ENCODE results near the gene TAAR9.
A peak's percentile ranks its signal among the peaks of the same experiment; 100 is the strongest.

Gene TAAR9

DNA sequence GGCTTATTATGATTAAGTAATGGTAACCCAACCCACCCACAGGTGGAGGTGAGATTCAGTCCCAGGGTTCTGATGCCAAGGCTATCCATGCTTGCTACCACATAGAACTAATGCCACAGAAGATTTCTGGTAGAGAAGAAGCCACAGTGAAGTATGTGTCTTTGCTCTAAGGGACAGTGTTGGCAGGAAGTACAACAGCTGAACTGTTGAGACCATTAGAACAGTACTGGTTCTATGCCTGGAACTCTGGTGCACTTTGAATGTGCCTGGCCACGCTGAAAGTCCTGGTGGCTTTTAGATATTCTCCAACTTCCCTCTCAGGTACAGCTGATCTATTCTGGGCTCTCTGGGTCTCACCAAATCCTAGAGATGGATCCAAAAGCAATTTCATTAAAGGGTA is 32.9 kb upstream of the TAAR9 start:
- Histone ChIP-seq H3K4me3 (ENCODE audit: low read length) (no peak overlapping the region), H3K27me3 (ENCODE audit: control insufficient read depth, insufficient read depth, low read length) (no peaks in the 10 kb centered on the region), H3K9me3 (ENCODE audit: control insufficient read depth, low read length) (no peaks in the 10 kb centered on the region), H3K4me1 (ENCODE audit: control insufficient read depth, insufficient read depth, low read length) (peaks cover 16% of the 10 kb centered on the region), H3K9ac (ENCODE audit: low read length) (peak overlapping the region; percentile 36), H3K36me3 (ENCODE audit: control insufficient read depth, insufficient read depth, low read length) (peaks cover 13% of the 10 kb centered on the region)

DNA sequence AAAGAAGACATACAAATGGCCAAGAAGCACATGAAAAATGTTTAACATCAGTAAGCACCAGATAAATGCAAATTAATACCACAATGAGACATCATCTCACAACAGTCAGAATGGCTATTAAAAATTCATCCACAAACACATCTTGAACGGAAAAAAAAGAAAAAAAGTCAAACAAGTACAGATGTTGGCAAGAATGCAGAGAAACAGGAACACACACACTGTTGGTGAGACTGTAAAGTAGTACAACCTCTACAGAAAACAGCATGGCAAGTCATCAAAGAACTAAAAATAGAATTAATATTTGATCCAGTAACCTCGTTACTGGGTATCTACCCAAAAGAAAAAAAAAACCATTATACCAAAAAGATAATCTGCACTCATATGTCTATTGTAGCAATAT is 31.6 kb upstream of the TAAR9 start:
- Histone ChIP-seq H3K4me3 (ENCODE audit: low read length) (no peak overlapping the region), H3K36me3 (ENCODE audit: control insufficient read depth, insufficient read depth, low read length) (peaks cover 10% of the 10 kb centered on the region), H3K9ac (ENCODE audit: low read length) (no peak overlapping the region), H3K27me3 (ENCODE audit: control insufficient read depth, insufficient read depth, low read length) (no peaks in the 10 kb centered on the region), H3K9me3 (ENCODE audit: control insufficient read depth, low read length) (no peaks in the 10 kb centered on the region), H3K4me1 (ENCODE audit: control insufficient read depth, insufficient read depth, low read length) (peaks cover 16% of the 10 kb centered on the region)

DNA sequence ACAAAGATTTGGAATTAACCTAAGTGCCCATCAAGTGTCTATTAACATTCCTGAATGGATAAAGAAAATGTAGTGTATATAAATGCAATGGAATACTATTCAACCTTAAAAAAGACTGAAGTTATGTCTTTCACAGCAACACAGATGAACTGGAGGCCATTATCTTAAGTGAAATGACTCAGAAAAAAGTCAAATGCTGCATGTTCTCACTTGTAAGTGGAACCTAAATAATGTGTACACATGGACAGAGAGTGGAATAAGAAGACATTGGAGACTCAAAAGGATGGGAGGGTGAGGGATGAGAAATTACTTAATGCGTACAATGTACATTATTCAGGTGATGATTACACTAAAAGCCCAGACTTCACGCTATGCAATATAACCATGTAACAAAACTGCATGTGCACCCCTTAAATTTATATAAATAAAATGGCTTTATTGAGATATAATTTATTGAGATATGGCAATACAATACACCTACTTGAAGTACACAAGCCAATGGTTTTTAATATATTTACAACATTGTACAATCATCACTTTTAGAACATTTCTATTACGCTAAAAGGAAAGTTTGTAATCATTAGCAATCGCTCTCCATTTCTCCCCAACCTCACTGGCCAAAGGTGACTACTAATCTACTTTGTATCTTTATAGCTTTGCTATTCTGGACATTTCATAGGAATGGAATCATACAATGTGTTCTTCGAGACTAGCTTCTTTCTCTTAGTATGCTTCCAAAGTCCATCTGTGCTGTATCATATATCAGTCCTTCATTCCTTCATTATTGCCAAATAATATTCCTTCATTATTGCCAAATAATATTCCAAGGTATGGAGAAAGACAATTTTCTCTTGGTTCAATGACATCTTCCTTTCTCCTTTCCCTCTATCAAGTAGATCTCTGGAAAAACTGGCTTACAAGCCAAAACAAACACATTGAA is 30.9 kb upstream of the TAAR9 start:
- Histone ChIP-seq H3K9ac (ENCODE audit: low read length) (no peak overlapping the region), H3K36me3 (ENCODE audit: control insufficient read depth, insufficient read depth, low read length) (peaks cover 5% of the 10 kb centered on the region), H3K27me3 (ENCODE audit: control insufficient read depth, insufficient read depth, low read length) (no peaks in the 10 kb centered on the region), H3K4me1 (ENCODE audit: control insufficient read depth, insufficient read depth, low read length) (peaks cover 16% of the 10 kb centered on the region), H3K4me3 (ENCODE audit: low read length) (no peak overlapping the region), H3K9me3 (ENCODE audit: control insufficient read depth, low read length) (no peaks in the 10 kb centered on the region)

DNA sequence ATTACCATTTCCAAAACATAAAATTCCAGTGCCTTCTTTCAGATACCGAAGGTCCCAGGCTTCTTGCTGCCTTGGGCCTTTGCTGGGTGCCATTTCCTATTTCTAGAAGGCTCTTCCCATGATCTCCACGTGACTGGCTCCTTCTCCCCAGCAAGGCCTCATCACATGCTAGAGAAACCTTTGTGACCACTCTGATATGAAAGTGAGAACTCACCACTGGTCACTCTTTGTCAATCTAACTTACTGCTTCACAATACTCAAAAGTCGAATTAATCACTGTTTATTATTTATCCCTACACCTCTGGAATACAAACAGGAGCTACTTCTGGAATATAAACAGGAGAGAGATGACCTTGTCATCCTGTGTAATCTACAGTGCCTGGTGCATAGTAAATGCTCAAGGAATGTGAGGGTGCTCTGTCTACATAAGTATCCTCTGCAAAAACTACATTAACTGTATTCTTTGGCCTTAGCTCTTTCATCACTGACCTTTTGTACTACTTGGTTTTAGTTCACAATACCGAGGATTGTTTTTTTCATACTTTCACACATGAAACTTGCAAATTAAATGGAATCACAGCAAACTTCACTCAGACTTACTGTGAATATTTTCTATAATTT is 26.8 kb upstream of the TAAR9 start:
- Histone ChIP-seq H3K9me3 (ENCODE audit: control insufficient read depth, low read length) (no peaks in the 10 kb centered on the region), H3K9ac (ENCODE audit: low read length) (no peak overlapping the region), H3K4me3 (ENCODE audit: low read length) (no peak overlapping the region), H3K4me1 (ENCODE audit: control insufficient read depth, insufficient read depth, low read length) (peaks cover 8% of the 10 kb centered on the region), H3K36me3 (ENCODE audit: control insufficient read depth, insufficient read depth, low read length) (peaks cover 5% of the 10 kb centered on the region), H3K27me3 (ENCODE audit: control insufficient read depth, insufficient read depth, low read length) (no peaks in the 10 kb centered on the region)

DNA sequence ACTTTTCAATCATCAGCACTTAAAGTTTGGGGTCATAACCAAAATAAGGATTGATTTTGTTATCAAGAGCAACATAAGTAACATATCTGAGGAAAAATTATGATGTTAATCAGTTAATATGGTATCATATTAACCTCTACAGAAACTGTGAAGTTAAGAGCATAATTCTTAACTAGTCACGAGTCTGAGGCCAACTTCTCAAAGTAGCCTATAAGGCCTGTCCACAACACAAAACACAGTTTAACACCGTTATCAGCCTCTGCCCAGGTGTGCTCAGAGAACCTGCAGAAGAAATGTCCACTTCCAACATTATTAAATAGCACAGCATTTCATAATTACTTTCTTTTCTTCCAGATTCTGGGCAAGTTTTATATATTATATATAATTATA is 26.3 kb upstream of the TAAR9 start:
- H3K9me3 ChIP-seq (ENCODE audit: control insufficient read depth, low read length) = no peaks in the 10 kb centered on the region
- H3K36me3 ChIP-seq (ENCODE audit: control insufficient read depth, insufficient read depth, low read length) = peaks cover 5% of the 10 kb centered on the region
- H3K4me3 ChIP-seq (ENCODE audit: low read length) = no peak overlapping the region
- peaks cover 8% of the 10 kb centered on the region for H3K4me1 ChIP-seq (ENCODE audit: control insufficient read depth, insufficient read depth, low read length)
- H3K9ac ChIP-seq (ENCODE audit: low read length) = peak overlapping the region; percentile 78
- no peaks in the 10 kb centered on the region for H3K27me3 ChIP-seq (ENCODE audit: control insufficient read depth, insufficient read depth, low read length)

DNA sequence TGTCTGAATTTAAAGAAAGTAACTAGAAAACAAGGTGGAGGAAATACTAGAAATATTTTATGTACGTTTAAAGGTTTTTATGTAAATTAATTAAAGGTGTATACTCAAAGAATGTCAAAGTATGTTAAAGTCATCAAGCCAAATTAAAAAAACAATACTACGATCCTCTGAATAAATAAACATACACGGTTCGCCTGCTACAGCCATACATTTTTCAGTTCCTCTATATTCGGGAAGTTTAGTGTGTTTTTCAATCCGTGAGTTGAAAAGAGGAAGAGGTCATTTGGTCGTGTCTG is 25.8 kb upstream of the TAAR9 start:
- peaks cover 8% of the 10 kb centered on the region for H3K4me1 ChIP-seq (ENCODE audit: control insufficient read depth, insufficient read depth, low read length)

DNA sequence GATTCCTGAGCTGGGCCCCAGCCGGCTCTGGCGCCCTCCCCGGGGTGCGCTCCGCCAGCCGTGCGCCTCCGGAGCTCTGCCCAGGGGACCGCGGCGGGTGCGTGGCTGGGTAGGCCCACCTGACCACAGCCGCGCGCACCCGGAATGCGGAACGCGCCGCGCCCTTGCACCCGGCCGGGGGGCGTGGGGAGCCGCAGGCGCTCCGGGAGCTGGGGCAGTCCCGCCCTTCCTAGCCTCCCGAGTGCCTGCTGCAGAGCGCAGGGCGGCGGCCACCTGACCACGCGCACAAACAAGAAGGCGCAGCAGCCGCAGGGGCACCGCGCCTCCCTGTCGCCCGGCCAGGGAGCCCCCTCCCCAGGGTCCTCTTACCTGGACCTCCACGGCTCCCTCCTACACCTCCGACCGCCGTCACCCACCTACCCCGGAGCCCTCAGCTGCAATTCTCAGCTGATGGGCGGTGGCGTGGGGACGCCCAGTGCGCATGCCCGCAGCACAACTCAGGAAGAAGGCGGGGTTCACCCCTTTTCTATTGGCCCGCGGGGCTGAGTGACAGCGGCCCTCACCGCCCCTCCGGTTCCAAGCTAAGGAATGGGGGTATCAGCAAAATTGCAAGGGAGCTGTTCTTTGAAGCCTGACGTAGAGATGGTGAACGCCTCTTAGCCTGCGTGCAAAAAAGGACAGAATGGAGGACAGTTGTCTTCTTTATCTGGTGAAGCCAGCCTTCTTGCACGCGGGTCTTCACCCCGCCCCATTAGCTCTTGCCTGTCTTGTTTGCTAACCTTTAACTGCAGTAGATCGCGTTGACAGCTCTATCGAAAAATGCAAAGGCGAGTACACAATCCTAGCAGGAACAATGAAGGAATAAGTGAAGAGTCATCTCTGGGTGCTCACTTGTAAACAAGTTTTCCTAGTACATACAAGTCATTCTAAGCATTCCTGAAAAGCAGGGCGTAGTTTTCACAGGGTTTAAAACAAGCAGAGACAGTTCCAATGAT is 25.1 kb upstream of the TAAR9 start, which contains the start of gene STX7:
Gene STX7, minus strand, starts transcription at position 479 of the 995 bp plus-strand sequence. CDS start 9,586 bp downstream, outside the sequence.
- Histone ChIP-seq H3K4me3 (ENCODE audit: low read length) (peak within 1 kb of the TSS; percentile 71), H3K9ac (ENCODE audit: low read length) (peak within 1 kb of the TSS; percentile 78), H3K27me3 (ENCODE audit: control insufficient read depth, insufficient read depth, low read length) (no peaks in the 10 kb centered on the region), H3K4me1 (ENCODE audit: control insufficient read depth, insufficient read depth, low read length) (peaks cover 8% of the 10 kb centered on the region), H3K9me3 (ENCODE audit: control insufficient read depth, low read length) (no peaks in the 10 kb centered on the region), H3K36me3 (ENCODE audit: control insufficient read depth, insufficient read depth, low read length) (peaks cover 5% of the 10 kb centered on the region)

More for the DNA sequence above, 25.8 kb upstream of the TAAR9 start:
- no peaks in the 10 kb centered on the region for H3K9me3 ChIP-seq (ENCODE audit: control insufficient read depth, low read length)
- H3K4me3 ChIP-seq (ENCODE audit: low read length) = peak overlapping the region; percentile 71
- peak overlapping the region; percentile 78 for H3K9ac ChIP-seq (ENCODE audit: low read length)
- peaks cover 5% of the 10 kb centered on the region for H3K36me3 ChIP-seq (ENCODE audit: control insufficient read depth, insufficient read depth, low read length)
- no peaks in the 10 kb centered on the region for H3K27me3 ChIP-seq (ENCODE audit: control insufficient read depth, insufficient read depth, low read length)

DNA sequence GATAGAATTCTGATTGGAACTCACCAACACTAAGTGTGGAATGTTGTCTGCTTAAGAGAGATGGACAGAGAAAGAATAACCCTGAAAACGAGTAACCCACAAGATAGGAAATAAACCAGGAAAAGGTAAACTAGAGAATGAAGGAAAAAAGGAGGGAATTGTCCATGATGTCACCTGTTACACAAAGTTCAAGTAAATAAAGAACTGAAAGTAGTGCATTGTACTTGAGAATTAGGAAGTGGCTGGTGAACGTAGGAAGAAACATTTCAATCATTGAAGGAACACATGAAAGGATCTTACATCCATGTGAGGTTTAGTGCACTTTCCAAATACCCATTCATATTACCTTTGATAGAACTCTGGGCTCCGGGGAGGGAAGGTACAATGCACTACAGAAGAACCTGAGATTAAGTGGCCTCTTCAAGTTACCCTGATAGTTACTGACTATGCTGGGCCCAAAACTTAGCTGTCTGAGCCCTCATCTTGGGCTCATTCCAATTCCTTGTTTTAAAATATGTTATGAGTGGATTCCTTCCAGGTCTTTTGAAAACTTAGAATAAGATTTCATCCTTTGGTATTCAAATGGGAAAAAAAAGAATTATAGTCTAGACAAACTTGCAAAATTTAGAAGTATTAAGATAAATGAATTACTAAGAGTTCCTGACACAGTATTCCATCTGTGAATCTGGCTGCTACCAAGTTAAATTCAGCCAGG is 24.1 kb upstream of the TAAR9 start:
- H3K36me3 ChIP-seq (ENCODE audit: control insufficient read depth, insufficient read depth, low read length) = no peaks in the 10 kb centered on the region
- H3K9me3 ChIP-seq (ENCODE audit: control insufficient read depth, low read length) = no peaks in the 10 kb centered on the region
- H3K9ac ChIP-seq (ENCODE audit: low read length) = no peak overlapping the region
- H3K4me3 ChIP-seq (ENCODE audit: low read length) = no peak overlapping the region
- H3K27me3 ChIP-seq (ENCODE audit: control insufficient read depth, insufficient read depth, low read length) = no peaks in the 10 kb centered on the region
- peaks cover 8% of the 10 kb centered on the region for H3K4me1 ChIP-seq (ENCODE audit: control insufficient read depth, insufficient read depth, low read length)

DNA sequence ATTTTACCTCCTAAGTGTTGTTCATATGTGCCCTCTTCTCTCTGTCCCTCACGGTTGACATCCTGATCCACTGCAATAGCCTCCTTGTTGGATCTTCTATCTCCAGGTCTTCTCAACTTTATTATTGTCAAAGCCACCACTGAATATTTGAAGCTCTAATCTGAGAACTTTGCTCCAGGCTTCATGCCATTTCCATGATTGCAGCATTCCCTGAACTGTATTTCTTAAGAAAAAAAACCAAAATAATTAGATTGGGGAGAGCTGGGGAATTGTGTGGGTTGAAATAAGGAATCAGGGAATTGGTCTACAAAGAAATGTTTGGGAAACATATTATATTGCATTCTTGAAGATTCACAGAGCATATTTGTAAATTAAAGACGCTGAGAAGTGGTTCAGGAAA is 22.7 kb upstream of the TAAR9 start:
- Histone ChIP-seq H3K9ac (ENCODE audit: low read length) (no peak overlapping the region), H3K27me3 (ENCODE audit: control insufficient read depth, insufficient read depth, low read length) (peaks cover 5% of the 10 kb centered on the region), H3K4me3 (ENCODE audit: low read length) (no peak overlapping the region), H3K9me3 (ENCODE audit: control insufficient read depth, low read length) (no peaks in the 10 kb centered on the region), H3K36me3 (ENCODE audit: control insufficient read depth, insufficient read depth, low read length) (no peaks in the 10 kb centered on the region), H3K4me1 (ENCODE audit: control insufficient read depth, insufficient read depth, low read length) (peaks cover 8% of the 10 kb centered on the region)

DNA sequence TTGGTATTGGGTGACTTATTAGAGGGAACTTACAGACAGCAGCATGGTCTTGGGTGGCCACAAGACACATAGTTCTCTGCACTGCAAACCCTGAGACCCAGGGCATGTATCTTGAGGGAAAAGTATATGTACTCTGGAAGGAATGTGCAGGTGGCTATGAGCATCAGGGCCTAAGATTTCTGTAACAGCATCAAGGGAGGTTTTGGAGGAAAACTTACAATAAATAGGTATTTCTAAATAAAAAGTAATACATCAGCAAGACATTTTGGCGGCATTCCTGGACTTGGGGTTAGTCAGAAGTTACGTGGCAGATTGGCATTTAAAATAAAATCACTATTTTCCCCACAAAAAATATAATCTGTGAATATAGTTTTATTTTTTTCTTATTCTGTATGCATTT is 17.1 kb upstream of the TAAR9 start:
- H3K4me1 ChIP-seq (ENCODE audit: control insufficient read depth, insufficient read depth, low read length) = no peaks in the 10 kb centered on the region
- H3K9me3 ChIP-seq (ENCODE audit: control insufficient read depth, low read length) = no peaks in the 10 kb centered on the region
- no peaks in the 10 kb centered on the region for H3K36me3 ChIP-seq (ENCODE audit: control insufficient read depth, insufficient read depth, low read length)
- H3K9ac ChIP-seq (ENCODE audit: low read length) = no peak overlapping the region
- no peak overlapping the region for H3K4me3 ChIP-seq (ENCODE audit: low read length)
- H3K27me3 ChIP-seq (ENCODE audit: control insufficient read depth, insufficient read depth, low read length) = peaks cover 5% of the 10 kb centered on the region

DNA sequence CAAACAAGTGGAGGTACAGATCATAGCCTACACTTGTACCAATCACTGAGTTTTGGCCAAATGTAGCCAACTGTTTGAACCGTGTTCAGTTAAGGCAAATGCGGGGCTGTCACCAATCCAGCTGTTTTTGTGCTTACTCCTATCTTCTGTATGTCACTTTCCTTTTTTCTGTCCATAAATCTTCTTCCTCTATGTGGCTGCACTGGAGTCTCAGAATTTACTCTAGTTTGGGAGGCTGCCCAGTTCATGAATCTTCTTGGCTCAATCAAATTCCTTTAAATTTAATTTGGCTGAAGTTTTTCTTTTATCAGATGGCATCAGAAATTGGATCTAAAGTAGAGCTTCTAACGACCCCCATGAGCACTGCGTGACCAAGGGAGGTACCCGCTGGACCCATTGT is 13.4 kb upstream of the TAAR9 start:
- no peak overlapping the region for H3K4me3 ChIP-seq (ENCODE audit: low read length)
- H3K9ac ChIP-seq (ENCODE audit: low read length) = no peak overlapping the region
- H3K36me3 ChIP-seq (ENCODE audit: control insufficient read depth, insufficient read depth, low read length) = no peaks in the 10 kb centered on the region
- no peaks in the 10 kb centered on the region for H3K9me3 ChIP-seq (ENCODE audit: control insufficient read depth, low read length)
- H3K27me3 ChIP-seq (ENCODE audit: control insufficient read depth, insufficient read depth, low read length) = peaks cover 22% of the 10 kb centered on the region
- H3K4me1 ChIP-seq (ENCODE audit: control insufficient read depth, insufficient read depth, low read length) = no peaks in the 10 kb centered on the region

Data from mucosa of stomach (tissue), 1 donor.